ENCODE results near the gene TAP2.

TAP2 gene

GRCh38 chr6:32857156-32857891 is 18.8 kb upstream of the TAP2 start:
- H3K36me3 ChIP-seq (ENCODE audit: insufficient read depth, low read length) = peaks cover 36% of the 10 kb centered on the region

GRCh38 chr6:32855467-32856174 is 17.1 kb upstream of the TAP2 start:
- H3K27me3 ChIP-seq (ENCODE audit: insufficient read depth, low read length) = no peaks in the 10 kb centered on the region
- peak overlapping the region; percentile 77 for H3K4me3 ChIP-seq (ENCODE audit: low read depth, low read length, poor library complexity, severe bottlenecking)
- H2AFZ ChIP-seq (ENCODE audit: low read length) = no peak overlapping the region
- H3K4me1 ChIP-seq (ENCODE audit: insufficient read depth, low read length, severe bottlenecking) = peaks cover 37% of the 10 kb centered on the region
- no peaks in the 10 kb centered on the region for H3K9me3 ChIP-seq (ENCODE audit: low read length)
- no peaks in the 10 kb centered on the region for H3K79me2 ChIP-seq (ENCODE audit: insufficient read depth, low read length)
- no peaks in the 10 kb centered on the region for H3F3A ChIP-seq (ENCODE audit: insufficient read depth, low read length)
- peak overlapping the region; percentile 84 for H3K9ac ChIP-seq (ENCODE audit: low read length)
- H3K4me2 ChIP-seq (ENCODE audit: low read length) = peak overlapping the region; percentile 98
- peaks cover 46% of the 10 kb centered on the region for H3K36me3 ChIP-seq (ENCODE audit: insufficient read depth, low read length)
- no peaks in the 10 kb centered on the region for H4K20me1 ChIP-seq (ENCODE audit: insufficient read depth, low read length)
- H3K9me2 ChIP-seq (ENCODE audit: low read depth, low read length) = no peaks in the 10 kb centered on the region
- TF ChIP-seq, protein P1, sequence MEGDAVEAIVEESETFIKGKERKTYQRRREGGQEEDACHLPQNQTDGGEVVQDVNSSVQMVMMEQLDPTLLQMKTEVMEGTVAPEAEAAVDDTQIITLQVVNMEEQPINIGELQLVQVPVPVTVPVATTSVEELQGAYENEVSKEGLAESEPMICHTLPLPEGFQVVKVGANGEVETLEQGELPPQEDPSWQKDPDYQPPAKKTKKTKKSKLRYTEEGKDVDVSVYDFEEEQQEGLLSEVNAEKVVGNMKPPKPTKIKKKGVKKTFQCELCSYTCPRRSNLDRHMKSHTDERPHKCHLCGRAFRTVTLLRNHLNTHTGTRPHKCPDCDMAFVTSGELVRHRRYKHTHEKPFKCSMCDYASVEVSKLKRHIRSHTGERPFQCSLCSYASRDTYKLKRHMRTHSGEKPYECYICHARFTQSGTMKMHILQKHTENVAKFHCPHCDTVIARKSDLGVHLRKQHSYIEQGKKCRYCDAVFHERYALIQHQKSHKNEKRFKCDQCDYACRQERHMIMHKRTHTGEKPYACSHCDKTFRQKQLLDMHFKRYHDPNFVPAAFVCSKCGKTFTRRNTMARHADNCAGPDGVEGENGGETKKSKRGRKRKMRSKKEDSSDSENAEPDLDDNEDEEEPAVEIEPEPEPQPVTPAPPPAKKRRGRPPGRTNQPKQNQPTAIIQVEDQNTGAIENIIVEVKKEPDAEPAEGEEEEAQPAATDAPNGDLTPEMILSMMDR (IDR thresholded peaks at IDR 0.05; ENCODE audit: low read length) = no peak
- no peak for TF ChIP-seq EZH2 (IDR thresholded peaks at IDR 0.05; ENCODE audit: borderline replicate concordance, low read length)
- peak overlapping the region; percentile 76 for H3K27ac ChIP-seq (ENCODE audit: low read depth, low read length, poor library complexity, severe bottlenecking)

More at GRCh38 chr6:32857156-32857891, 18.8 kb upstream of the TAP2 start:
- Histone ChIP-seq H3K79me2 (ENCODE audit: insufficient read depth, low read length) (no peaks in the 10 kb centered on the region), H4K20me1 (ENCODE audit: insufficient read depth, low read length) (no peaks in the 10 kb centered on the region), H3K9me2 (ENCODE audit: low read depth, low read length) (no peaks in the 10 kb centered on the region), H2AFZ (ENCODE audit: low read length) (no peak overlapping the region), H3K4me3 (ENCODE audit: low read depth, low read length, poor library complexity, severe bottlenecking) (no peak overlapping the region), H3F3A (ENCODE audit: insufficient read depth, low read length) (no peaks in the 10 kb centered on the region), H3K27ac (ENCODE audit: low read depth, low read length, poor library complexity, severe bottlenecking) (no peak overlapping the region), H3K4me1 (ENCODE audit: insufficient read depth, low read length, severe bottlenecking) (peaks cover 27% of the 10 kb centered on the region), H3K27me3 (ENCODE audit: insufficient read depth, low read length) (no peaks in the 10 kb centered on the region), H3K9ac (ENCODE audit: low read length) (no peak overlapping the region), H3K4me2 (ENCODE audit: low read length) (no peak overlapping the region), H3K9me3 (ENCODE audit: low read length) (no peaks in the 10 kb centered on the region)
- TF ChIP-seq, protein P1 (IDR thresholded peaks at IDR 0.05; ENCODE audit: low read length) = no peak
- no peak for TF ChIP-seq EZH2 (IDR thresholded peaks at IDR 0.05; ENCODE audit: borderline replicate concordance, low read length)

GRCh38 chr6:32854376-32855178 is 16.0 kb upstream of the TAP2 start:
- H2AFZ ChIP-seq (ENCODE audit: low read length) = no peak overlapping the region
- H4K20me1 ChIP-seq (ENCODE audit: insufficient read depth, low read length) = no peaks in the 10 kb centered on the region
- H3K79me2 ChIP-seq (ENCODE audit: insufficient read depth, low read length) = no peaks in the 10 kb centered on the region
- H3K9ac ChIP-seq (ENCODE audit: low read length) = peak overlapping the region; percentile 84
- peak overlapping the region; percentile 98 for H3K4me2 ChIP-seq (ENCODE audit: low read length)
- H3K36me3 ChIP-seq (ENCODE audit: insufficient read depth, low read length) = peaks cover 45% of the 10 kb centered on the region
- no peaks in the 10 kb centered on the region for H3F3A ChIP-seq (ENCODE audit: insufficient read depth, low read length)
- H3K9me3 ChIP-seq (ENCODE audit: low read length) = no peaks in the 10 kb centered on the region
- H3K27ac ChIP-seq (ENCODE audit: low read depth, low read length, poor library complexity, severe bottlenecking) = peak overlapping the region; percentile 76
- H3K4me1 ChIP-seq (ENCODE audit: insufficient read depth, low read length, severe bottlenecking) = peaks cover 33% of the 10 kb centered on the region
- TF ChIP-seq, protein P1 (IDR thresholded peaks at IDR 0.05; ENCODE audit: low read length) = no peak
- TF ChIP-seq EZH2 (IDR thresholded peaks at IDR 0.05; ENCODE audit: borderline replicate concordance, low read length) = no peak
- no peaks in the 10 kb centered on the region for H3K9me2 ChIP-seq (ENCODE audit: low read depth, low read length)
- H3K4me3 ChIP-seq (ENCODE audit: low read depth, low read length, poor library complexity, severe bottlenecking) = peak overlapping the region; percentile 77
- H3K27me3 ChIP-seq (ENCODE audit: insufficient read depth, low read length) = no peaks in the 10 kb centered on the region

Data from OCI-LY1 (cell line).